ENCODE measurements around the gene FOXN3. TPM values are rescaled to one million over a fixed set of nuclear protein-coding genes. Genes with fewer than 3 reads are reported as not detected.

The FOXN3 gene
- total and polyA plus RNA-seq, 10 of the 15 experiments (the other 5 are each of a cell fraction or from before 2014, with no cell fraction given) = 4.5 to 68.9 (median 29.7) TPM

DNA sequence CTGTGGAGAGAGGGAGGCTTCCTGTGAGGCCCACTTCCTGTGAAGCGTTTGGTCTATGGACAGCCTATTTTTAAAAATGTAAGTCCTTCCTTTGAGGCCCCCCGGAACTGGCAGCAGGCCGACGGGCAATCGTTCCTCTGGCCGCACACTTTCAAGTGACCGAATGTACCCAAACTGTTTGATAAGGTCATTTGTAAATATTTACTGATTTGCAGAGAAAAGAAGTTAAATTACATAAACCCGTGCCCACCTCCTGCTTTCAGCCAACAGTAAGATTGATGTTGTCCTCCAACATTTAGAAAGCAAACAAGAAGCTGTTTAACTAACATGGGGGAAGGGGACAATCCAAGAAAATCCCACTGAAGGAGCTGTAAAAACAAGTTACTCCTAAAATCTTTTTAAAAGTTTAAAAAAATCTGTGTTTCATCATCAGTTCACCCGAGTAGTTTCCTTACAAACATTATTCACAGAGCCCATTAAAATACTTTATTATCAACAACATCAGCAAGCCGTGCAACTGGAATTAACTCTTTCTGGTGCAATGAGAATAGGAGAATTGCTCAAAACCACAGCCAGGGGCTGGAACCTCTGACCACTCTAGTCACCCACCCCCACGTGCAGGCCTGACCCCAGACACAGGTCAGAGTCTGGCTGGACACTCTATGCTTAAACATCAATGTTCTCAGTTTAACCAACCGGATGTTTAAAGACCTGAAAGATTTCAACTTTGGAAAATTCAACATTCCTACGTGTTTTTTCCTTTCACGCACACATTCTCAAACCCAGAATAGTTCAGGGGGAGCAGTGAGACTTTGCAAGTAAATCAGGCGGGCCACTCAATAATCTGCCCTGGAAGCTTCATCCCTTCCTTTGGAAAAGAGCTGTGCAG is 65.3 kb downstream of the FOXN3 start (continued):
- TF ChIP-seq, protein P1, sequence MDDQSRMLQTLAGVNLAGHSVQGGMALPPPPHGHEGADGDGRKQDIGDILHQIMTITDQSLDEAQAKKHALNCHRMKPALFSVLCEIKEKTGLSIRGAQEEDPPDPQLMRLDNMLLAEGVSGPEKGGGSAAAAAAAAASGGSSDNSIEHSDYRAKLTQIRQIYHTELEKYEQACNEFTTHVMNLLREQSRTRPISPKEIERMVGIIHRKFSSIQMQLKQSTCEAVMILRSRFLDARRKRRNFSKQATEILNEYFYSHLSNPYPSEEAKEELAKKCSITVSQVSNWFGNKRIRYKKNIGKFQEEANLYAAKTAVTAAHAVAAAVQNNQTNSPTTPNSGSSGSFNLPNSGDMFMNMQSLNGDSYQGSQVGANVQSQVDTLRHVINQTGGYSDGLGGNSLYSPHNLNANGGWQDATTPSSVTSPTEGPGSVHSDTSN (IDR thresholded peaks at IDR 0.05; ENCODE audit: insufficient replicate concordance, low read depth, low read length) = no peak
- TF ChIP-seq ZSCAN29 (IDR thresholded peaks at IDR 0.05) = no peak
- TF ChIP-seq, protein P2, sequence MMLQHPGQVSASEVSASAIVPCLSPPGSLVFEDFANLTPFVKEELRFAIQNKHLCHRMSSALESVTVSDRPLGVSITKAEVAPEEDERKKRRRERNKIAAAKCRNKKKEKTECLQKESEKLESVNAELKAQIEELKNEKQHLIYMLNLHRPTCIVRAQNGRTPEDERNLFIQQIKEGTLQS (IDR thresholded peaks at IDR 0.05; ENCODE audit: borderline replicate concordance, extremely low read depth, low read depth, low read length) = no peak
- TF ChIP-seq, protein P3, sequence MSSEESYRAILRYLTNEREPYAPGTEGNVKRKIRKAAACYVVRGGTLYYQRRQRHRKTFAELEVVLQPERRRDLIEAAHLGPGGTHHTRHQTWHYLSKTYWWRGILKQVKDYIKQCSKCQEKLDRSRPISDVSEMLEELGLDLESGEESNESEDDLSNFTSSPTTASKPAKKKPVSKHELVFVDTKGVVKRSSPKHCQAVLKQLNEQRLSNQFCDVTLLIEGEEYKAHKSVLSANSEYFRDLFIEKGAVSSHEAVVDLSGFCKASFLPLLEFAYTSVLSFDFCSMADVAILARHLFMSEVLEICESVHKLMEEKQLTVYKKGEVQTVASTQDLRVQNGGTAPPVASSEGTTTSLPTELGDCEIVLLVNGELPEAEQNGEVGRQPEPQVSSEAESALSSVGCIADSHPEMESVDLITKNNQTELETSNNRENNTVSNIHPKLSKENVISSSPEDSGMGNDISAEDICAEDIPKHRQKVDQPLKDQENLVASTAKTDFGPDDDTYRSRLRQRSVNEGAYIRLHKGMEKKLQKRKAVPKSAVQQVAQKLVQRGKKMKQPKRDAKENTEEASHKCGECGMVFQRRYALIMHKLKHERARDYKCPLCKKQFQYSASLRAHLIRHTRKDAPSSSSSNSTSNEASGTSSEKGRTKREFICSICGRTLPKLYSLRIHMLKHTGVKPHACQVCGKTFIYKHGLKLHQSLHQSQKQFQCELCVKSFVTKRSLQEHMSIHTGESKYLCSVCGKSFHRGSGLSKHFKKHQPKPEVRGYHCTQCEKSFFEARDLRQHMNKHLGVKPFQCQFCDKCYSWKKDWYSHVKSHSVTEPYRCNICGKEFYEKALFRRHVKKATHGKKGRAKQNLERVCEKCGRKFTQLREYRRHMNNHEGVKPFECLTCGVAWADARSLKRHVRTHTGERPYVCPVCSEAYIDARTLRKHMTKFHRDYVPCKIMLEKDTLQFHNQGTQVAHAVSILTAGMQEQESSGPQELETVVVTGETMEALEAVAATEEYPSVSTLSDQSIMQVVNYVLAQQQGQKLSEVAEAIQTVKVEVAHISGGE (CRISPR knock-in tag; IDR thresholded peaks at IDR 0.05) = no peak
- no peak for TF ChIP-seq SMARCA5 (IDR thresholded peaks at IDR 0.05)
- no peak for TF ChIP-seq NFYB (IDR thresholded peaks at IDR 0.05; ENCODE audit: insufficient read depth, low read depth, low read length)
- no peak for TF ChIP-seq RFX5 (IDR thresholded peaks at IDR 0.05; ENCODE audit: low read depth, low read length)
- TF ChIP-seq RELA (IDR thresholded peaks at IDR 0.05; ENCODE audit: borderline replicate concordance, partially characterized antibody) = no peak
- TF ChIP-seq, protein P4, sequence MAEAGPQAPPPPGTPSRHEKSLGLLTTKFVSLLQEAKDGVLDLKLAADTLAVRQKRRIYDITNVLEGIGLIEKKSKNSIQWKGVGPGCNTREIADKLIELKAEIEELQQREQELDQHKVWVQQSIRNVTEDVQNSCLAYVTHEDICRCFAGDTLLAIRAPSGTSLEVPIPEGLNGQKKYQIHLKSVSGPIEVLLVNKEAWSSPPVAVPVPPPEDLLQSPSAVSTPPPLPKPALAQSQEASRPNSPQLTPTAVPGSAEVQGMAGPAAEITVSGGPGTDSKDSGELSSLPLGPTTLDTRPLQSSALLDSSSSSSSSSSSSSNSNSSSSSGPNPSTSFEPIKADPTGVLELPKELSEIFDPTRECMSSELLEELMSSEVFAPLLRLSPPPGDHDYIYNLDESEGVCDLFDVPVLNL (IDR thresholded peaks at IDR 0.05; ENCODE audit: low read depth, low read length) = no peak
- TF ChIP-seq TCF12 (IDR thresholded peaks at IDR 0.05; ENCODE audit: low read depth, low read length) = no peak
- no peak for TF ChIP-seq SMAD1 (IDR thresholded peaks at IDR 0.05; ENCODE audit: low read depth, partially characterized antibody)
- TF ChIP-seq HCFC1 (IDR thresholded peaks at IDR 0.05; ENCODE audit: low read length) = no peak
- peak; percentile 53; the same call in 1 of the 2 replicates for TF ChIP-seq TAF1 (IDR thresholded peaks at IDR 0.05; ENCODE audit: borderline replicate concordance, low read depth, low read length)
- no peak for TF ChIP-seq ZNF274 (IDR thresholded peaks at IDR 0.05; ENCODE audit: insufficient read depth, insufficient read length)
- peak; percentile 83 for TF ChIP-seq NFIC (IDR thresholded peaks at IDR 0.05; ENCODE audit: low read depth, low read length)
- no peak for TF ChIP-seq RBBP5 (conservative IDR thresholded peaks at IDR 0.05)
- TF ChIP-seq CHD4 (IDR thresholded peaks at IDR 0.05) = no peak
- TF ChIP-seq ZNF217 (IDR thresholded peaks at IDR 0.05) = no peak
- TF ChIP-seq KLF5 (IDR thresholded peaks at IDR 0.05; ENCODE audit: partially characterized antibody) = no peak
- peak; percentile 61 for TF ChIP-seq SP1 (IDR thresholded peaks at IDR 0.05; ENCODE audit: low read depth, low read length)
- TF ChIP-seq, protein P5, sequence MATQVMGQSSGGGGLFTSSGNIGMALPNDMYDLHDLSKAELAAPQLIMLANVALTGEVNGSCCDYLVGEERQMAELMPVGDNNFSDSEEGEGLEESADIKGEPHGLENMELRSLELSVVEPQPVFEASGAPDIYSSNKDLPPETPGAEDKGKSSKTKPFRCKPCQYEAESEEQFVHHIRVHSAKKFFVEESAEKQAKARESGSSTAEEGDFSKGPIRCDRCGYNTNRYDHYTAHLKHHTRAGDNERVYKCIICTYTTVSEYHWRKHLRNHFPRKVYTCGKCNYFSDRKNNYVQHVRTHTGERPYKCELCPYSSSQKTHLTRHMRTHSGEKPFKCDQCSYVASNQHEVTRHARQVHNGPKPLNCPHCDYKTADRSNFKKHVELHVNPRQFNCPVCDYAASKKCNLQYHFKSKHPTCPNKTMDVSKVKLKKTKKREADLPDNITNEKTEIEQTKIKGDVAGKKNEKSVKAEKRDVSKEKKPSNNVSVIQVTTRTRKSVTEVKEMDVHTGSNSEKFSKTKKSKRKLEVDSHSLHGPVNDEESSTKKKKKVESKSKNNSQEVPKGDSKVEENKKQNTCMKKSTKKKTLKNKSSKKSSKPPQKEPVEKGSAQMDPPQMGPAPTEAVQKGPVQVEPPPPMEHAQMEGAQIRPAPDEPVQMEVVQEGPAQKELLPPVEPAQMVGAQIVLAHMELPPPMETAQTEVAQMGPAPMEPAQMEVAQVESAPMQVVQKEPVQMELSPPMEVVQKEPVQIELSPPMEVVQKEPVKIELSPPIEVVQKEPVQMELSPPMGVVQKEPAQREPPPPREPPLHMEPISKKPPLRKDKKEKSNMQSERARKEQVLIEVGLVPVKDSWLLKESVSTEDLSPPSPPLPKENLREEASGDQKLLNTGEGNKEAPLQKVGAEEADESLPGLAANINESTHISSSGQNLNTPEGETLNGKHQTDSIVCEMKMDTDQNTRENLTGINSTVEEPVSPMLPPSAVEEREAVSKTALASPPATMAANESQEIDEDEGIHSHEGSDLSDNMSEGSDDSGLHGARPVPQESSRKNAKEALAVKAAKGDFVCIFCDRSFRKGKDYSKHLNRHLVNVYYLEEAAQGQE (IDR thresholded peaks at IDR 0.05; ENCODE audit: low read depth, low read length) = no peak
